ENCODE results near the gene RUVBL1. TPM values are rescaled to one million over a fixed set of nuclear protein-coding genes. Genes with fewer than 3 reads are reported as not detected.

Gene RUVBL1
- total and polyA plus RNA-seq, 11 donors = 14.1 to 44.6 (median 26.2) TPM

DNA sequence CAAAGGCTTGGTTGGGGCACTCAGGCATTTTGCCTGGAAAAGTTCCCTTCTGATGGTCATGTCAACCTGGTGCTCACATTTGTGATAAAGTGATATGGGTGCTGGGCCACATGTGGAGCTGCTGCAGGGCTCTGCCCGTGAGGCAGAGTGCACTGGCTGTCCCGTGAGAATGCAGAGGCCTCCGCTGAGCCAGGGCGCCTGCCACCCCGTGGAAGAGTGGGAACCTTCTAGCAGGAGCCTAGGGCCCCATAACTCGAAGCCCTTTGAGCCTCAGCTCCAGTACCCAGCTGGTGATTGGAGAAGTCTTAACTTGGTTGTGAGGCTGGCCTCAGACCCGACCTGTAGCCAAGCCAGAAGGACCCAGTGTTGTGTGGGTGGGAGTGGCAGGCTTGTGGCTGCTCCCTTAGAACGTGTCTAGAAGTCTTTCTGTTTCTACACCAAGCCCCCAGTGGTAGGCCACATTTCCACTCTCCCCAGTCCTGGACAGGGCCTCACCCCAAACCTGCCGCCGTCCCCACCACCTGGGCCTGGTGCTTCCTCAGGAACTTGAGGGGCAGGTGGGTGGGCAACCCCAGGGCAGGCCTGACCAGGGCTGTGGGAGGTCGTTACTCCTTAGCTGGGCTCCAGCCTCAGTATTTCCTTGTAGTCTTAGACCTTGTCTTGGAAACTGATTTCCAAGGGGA is 51.7 kb downstream of the RUVBL1 start:
- H3K36me3 ChIP-seq = peaks cover 8 to 66% (median 58%) of the 10 kb centered on the region in 9 donors
- TF ChIP-seq, protein P1, sequence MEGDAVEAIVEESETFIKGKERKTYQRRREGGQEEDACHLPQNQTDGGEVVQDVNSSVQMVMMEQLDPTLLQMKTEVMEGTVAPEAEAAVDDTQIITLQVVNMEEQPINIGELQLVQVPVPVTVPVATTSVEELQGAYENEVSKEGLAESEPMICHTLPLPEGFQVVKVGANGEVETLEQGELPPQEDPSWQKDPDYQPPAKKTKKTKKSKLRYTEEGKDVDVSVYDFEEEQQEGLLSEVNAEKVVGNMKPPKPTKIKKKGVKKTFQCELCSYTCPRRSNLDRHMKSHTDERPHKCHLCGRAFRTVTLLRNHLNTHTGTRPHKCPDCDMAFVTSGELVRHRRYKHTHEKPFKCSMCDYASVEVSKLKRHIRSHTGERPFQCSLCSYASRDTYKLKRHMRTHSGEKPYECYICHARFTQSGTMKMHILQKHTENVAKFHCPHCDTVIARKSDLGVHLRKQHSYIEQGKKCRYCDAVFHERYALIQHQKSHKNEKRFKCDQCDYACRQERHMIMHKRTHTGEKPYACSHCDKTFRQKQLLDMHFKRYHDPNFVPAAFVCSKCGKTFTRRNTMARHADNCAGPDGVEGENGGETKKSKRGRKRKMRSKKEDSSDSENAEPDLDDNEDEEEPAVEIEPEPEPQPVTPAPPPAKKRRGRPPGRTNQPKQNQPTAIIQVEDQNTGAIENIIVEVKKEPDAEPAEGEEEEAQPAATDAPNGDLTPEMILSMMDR (IDR thresholded peaks at IDR 0.05) = no peak
- TF ChIP-seq POLR2A (IDR thresholded peaks at IDR 0.05) = no peak
- ATAC-seq = no peak
- no peak for DNase-seq
- no peak overlapping the region for H3K27ac ChIP-seq
- H3K27me3 ChIP-seq = no peaks in the 10 kb centered on the region
- intact Hi-C loops (cut with DNase I) = loop anchor here in 1 of 10 donors (10.0 kb wide), 1 partner anchor 533 kb away; no protein-coding TSS in a partner anchor
- peaks cover 0 to 41% (median 19%) of the 10 kb centered on the region in 12 donors for H3K4me1 ChIP-seq
- no peak overlapping the region for H3K4me3 ChIP-seq
- 77 to 86% (median 83%) methylated on average over 11 of the region's 11 CpGs for WGBS, 4 donors
- no peaks in the 10 kb centered on the region for H3K9me3 ChIP-seq

DNA sequence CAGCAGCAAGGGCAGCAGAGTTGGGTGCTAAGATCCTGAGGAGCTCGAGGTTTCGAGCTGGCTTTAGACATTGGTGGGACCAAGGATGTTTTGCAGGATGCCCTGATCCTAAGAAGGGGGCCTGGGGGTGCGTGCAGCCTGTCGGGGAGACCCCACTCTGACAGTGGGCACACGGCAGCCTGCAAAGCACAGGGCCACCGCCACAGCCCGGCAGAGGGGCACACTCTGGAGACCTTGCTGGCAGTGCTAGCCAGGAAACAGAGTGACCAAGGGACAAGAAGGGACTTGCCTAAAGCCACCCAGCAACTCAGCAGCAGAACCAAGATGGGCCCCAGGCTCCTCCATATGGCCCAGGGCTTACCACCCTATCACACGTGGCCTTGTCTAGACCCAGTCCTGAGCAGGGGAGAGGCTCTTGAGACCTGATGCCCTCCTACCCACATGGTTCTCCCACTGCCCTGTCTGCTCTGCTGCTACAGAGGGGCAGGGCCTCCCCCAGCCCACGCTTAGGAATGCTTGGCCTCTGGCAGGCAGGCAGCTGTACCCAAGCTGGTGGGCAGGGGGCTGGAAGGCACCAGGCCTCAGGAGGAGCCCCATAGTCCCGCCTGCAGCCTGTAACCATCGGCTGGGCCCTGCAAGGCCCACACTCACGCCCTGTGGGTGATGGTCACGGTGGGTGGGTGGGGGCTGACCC is 52.6 kb downstream of the RUVBL1 start:
- peaks cover 0 to 34% (median 13%) of the 10 kb centered on the region in 12 donors for H3K4me1 ChIP-seq
- H3K9me3 ChIP-seq = no peaks in the 10 kb centered on the region
- 79 to 91% (median 86%) methylated on average over 9 to 13 of the region's 13 CpGs for WGBS, 4 donors
- no peaks in the 10 kb centered on the region for H3K27me3 ChIP-seq
- H3K4me3 ChIP-seq = no peak overlapping the region
- TF ChIP-seq, protein P1 (IDR thresholded peaks at IDR 0.05) = no peak
- no peak for TF ChIP-seq POLR2A (IDR thresholded peaks at IDR 0.05)
- H3K27ac ChIP-seq = no peak overlapping the region
- intact Hi-C loops (cut with DNase I) = loop anchor here in 1 of 10 donors (10.0 kb wide), 1 partner anchor 534 kb away; no protein-coding TSS in a partner anchor
- H3K36me3 ChIP-seq = peaks cover 8 to 75% (median 67%) of the 10 kb centered on the region in 9 donors
- no peak for DNase-seq
- no peak for ATAC-seq

DNA sequence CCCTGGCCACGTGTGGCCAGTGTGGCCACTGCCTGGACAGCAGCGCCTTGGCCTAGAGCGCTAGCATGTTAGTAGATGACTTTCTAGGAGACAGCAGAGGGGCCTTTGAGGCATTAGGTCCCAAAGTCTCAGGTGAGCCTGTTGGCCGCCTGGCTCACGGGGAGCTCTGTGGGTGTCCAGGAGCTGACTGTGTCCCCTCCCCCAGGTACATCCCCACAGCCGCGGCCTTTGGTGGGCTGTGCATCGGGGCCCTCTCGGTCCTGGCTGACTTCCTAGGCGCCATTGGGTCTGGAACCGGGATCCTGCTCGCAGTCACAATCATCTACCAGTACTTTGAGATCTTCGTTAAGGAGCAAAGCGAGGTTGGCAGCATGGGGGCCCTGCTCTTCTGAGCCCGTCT is 54.3 kb downstream of the RUVBL1 start:
- TF ChIP-seq POLR2A (IDR thresholded peaks at IDR 0.05) = no peak
- TF ChIP-seq, protein P1 (IDR thresholded peaks at IDR 0.05) = no peak
- peaks cover 0 to 19% (median 5%) of the 10 kb centered on the region in 12 donors for H3K4me1 ChIP-seq
- H3K27me3 ChIP-seq = no peaks in the 10 kb centered on the region
- no peak for DNase-seq
- no peak for ATAC-seq
- H3K9me3 ChIP-seq = no peaks in the 10 kb centered on the region
- H3K27ac ChIP-seq = no peak overlapping the region
- intact Hi-C loops (cut with DNase I) = no loop called here
- peaks cover 8 to 93% (median 85%) of the 10 kb centered on the region in 9 donors for H3K36me3 ChIP-seq
- WGBS, 4 donors = 88 to 95% (median 93%) methylated on average over 13 to 15 of the region's 15 CpGs
- H3K4me3 ChIP-seq = no peak overlapping the region

DNA sequence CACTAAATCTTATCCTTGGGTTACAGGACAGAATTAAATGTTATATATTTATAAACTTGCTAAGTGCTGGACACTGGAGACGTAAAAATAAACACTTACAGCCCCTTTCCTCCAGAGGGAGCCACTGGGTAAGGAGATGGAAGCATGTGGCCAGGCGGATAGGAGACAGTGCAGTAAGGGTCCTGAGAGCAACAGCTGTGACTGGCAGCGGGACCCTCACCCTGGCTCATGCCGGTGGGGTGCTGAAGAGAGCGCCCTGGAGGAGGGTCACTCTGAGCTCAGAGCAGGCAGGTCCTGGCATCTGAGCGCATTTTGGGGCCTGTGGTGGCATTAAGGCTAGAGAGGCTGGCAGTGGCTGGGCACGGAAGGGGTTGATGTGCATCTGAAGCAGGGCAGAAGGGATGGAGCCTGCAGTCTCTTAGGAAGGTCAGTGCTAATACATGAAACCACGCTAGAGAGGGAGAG is 55.4 kb downstream of the RUVBL1 start:
- intact Hi-C loops (cut with DNase I) = no loop called here
- Histone ChIP-seq H3K4me3 (no peak overlapping the region), H3K36me3 (peaks cover 8 to 100% (median 96%) of the 10 kb centered on the region in 9 donors), H3K27me3 (no peaks in the 10 kb centered on the region), H3K9me3 (no peaks in the 10 kb centered on the region), H3K4me1 (peaks cover 0 to 8% (median 2%) of the 10 kb centered on the region in 12 donors), H3K27ac (no peak overlapping the region)
- WGBS, 4 donors = 81 to 84% (median 83%) methylated on average over 7 to 8 of the region's 8 CpGs
- ATAC-seq (peak in 1 of 4 donors; percentile 14), DNase-seq (no peak)
- TF ChIP-seq POLR2A (IDR thresholded peaks at IDR 0.05) = no peak
- TF ChIP-seq, protein P1 (IDR thresholded peaks at IDR 0.05) = peak; percentile 39 to 68 (median 56)

All from heart left ventricle (tissue), 16 donors.